ENCODE data around the gene BDH2.

DNA sequence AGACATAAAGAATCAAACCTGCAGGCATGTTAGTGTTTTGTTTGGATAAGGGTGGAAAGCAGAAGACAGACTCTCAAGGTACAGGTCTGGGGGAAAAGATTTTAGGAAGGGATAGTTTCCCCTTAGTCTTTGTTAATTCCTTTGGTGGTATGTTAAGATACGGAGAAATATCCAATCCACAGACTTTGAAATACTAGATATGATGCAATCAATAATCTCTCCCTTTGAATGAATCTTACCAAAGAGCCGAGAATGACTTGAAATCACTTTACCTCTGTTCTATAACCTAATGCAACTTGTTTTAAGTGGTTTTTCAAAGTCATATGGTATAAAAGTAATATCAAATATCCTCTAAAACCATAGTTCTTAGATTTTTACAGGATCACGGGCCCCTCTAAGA lies 5.3 kb upstream of the BDH2 start:
- TF ChIP-seq MYC (IDR thresholded peaks at IDR 0.05; ENCODE audit: low read depth, low read length) (no peak), POLR2A (IDR thresholded peaks at IDR 0.05; ENCODE audit: extremely low read depth, insufficient read length) (no peak)
- TF ChIP-seq, protein P1, sequence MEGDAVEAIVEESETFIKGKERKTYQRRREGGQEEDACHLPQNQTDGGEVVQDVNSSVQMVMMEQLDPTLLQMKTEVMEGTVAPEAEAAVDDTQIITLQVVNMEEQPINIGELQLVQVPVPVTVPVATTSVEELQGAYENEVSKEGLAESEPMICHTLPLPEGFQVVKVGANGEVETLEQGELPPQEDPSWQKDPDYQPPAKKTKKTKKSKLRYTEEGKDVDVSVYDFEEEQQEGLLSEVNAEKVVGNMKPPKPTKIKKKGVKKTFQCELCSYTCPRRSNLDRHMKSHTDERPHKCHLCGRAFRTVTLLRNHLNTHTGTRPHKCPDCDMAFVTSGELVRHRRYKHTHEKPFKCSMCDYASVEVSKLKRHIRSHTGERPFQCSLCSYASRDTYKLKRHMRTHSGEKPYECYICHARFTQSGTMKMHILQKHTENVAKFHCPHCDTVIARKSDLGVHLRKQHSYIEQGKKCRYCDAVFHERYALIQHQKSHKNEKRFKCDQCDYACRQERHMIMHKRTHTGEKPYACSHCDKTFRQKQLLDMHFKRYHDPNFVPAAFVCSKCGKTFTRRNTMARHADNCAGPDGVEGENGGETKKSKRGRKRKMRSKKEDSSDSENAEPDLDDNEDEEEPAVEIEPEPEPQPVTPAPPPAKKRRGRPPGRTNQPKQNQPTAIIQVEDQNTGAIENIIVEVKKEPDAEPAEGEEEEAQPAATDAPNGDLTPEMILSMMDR (IDR thresholded peaks at IDR 0.05; ENCODE audit: low read depth, low read length): no peak
- TF ChIP-seq, protein P2, sequence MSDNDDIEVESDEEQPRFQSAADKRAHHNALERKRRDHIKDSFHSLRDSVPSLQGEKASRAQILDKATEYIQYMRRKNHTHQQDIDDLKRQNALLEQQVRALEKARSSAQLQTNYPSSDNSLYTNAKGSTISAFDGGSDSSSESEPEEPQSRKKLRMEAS (IDR thresholded peaks at IDR 0.05; ENCODE audit: low read depth, low read length): no peak
